Measurements from ENCODE around the gene HRAS. TPM values are rescaled to one million over a fixed set of nuclear protein-coding genes. Genes with fewer than 3 reads are reported as not detected.

Gene HRAS
- total RNA-seq, 1 experiment from 2014 or later = 104 TPM

DNA sequence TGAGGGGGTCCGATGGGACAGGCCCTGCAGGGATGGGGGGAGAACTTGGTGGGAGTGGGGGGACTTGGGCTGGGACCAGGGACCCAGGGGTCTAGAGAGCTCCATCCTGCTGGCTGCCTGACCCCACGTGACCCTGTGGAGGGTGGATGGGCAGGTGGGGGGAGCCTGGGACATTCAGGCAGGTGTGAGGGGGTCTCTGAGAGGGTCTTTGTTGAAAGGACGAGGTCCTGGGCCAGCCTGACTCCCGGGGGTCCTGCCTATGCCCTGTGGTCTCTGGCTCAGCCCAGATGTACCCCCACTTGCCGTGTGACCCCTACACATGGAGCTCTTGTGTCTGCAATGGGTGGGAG lies 9.4 kb upstream of the HRAS start:
- Histone ChIP-seq H3K9ac (ENCODE audit: low read length) (no peak overlapping the region), H4K20me1 (ENCODE audit: insufficient read depth) (no peaks in the 10 kb centered on the region), H2AFZ (ENCODE audit: low read depth, low read length, poor library complexity, severe bottlenecking) (no peak overlapping the region), H3K36me3 (ENCODE audit: control insufficient read depth in 1 of 2, insufficient read depth in 2 of 2, low read length in 2 of 2) (no peaks in the 10 kb centered on the region), H3K79me2 (ENCODE audit: insufficient read depth, low read length) (no peaks in the 10 kb centered on the region), H3K9me2 (ENCODE audit: insufficient read depth) (no peaks in the 10 kb centered on the region), H3K27ac (ENCODE audit: low read depth, low read length) (no peak overlapping the region), H3K4me1 (ENCODE audit: control insufficient read depth in 1 of 2, insufficient read depth in 2 of 2, low read length in 2 of 2) (peaks cover 0 to 10% of the 10 kb centered on the region in 2 experiments; a peak in 2 of 4 replicates), H3K4me2 (ENCODE audit: low read length) (no peak overlapping the region), H3K4me3 (replicated peaks in 1 of 2; ENCODE audit: low read depth in 1 of 2, low read length in 2 of 2) (no peak overlapping the region), H3K9me3 (ENCODE audit: control insufficient read depth in 1 of 2, insufficient read depth in 1 of 2, low read depth in 1 of 2, low read length in 2 of 2) (no peaks in the 10 kb centered on the region), H3K27me3 (ENCODE audit: insufficient read depth, low read length) (no peaks in the 10 kb centered on the region)
- BruUV-seq (replicated peaks) = no TSS peak
- intact Hi-C loops (cut with micrococcal nuclease) = no loop called here
- no peak for DNase-seq (ENCODE audit: low read depth, low spot score)
- TF ChIP-seq, protein P1, sequence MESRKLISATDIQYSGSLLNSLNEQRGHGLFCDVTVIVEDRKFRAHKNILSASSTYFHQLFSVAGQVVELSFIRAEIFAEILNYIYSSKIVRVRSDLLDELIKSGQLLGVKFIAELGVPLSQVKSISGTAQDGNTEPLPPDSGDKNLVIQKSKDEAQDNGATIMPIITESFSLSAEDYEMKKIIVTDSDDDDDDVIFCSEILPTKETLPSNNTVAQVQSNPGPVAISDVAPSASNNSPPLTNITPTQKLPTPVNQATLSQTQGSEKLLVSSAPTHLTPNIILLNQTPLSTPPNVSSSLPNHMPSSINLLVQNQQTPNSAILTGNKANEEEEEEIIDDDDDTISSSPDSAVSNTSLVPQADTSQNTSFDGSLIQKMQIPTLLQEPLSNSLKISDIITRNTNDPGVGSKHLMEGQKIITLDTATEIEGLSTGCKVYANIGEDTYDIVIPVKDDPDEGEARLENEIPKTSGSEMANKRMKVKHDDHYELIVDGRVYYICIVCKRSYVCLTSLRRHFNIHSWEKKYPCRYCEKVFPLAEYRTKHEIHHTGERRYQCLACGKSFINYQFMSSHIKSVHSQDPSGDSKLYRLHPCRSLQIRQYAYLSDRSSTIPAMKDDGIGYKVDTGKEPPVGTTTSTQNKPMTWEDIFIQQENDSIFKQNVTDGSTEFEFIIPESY (IDR thresholded peaks at IDR 0.05; ENCODE audit: extremely low read depth, insufficient replicate concordance, low read length) = no peak
- TF ChIP-seq SRF (IDR thresholded peaks at IDR 0.05; ENCODE audit: low read depth) = no peak
- TF ChIP-seq EGR1 (IDR thresholded peaks at IDR 0.05; ENCODE audit: low read depth) = no peak
- CTCF ChIA-PET = no interaction called here
- ATAC-seq = no peak
- RAD21 ChIA-PET (ENCODE audit: low non-redundant PET in 1 of 2, low total read pairs in 2 of 2, uncharacterized antibody in 2 of 2, unreplicated experiment in 2 of 2) = no interaction called here
- POLR2A ChIA-PET = no interaction called here

DNA sequence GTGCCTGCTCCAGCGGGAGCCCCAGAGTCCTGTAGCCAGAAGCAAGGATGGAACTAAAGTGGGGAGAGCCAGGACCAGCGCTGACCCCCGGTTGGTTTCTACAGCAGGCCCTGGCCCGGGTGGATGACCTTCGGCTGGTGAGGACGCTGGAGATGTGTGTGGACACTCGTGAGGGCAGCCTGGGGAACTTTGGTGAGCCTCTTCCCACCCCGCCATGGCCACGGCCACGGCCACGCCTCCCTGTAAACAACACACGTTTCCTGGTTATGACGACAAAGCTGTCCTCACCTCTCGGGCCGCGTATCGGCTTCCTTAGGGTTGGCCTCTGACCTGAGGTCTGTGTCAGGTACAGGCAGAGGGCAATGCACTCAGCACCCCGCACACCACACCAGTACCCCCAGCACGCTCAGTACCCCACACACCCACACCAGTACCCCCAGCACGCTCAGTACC lies 6.1 kb upstream of the HRAS start:
- CTCF ChIA-PET = no interaction called here
- Histone ChIP-seq H3K9me2 (ENCODE audit: insufficient read depth) (no peaks in the 10 kb centered on the region), H3K4me2 (ENCODE audit: low read length) (no peak overlapping the region), H3K9me3 (ENCODE audit: control insufficient read depth in 1 of 2, insufficient read depth in 1 of 2, low read depth in 1 of 2, low read length in 2 of 2) (no peaks in the 10 kb centered on the region), H3K4me3 (replicated peaks in 1 of 2; ENCODE audit: low read depth in 1 of 2, low read length in 2 of 2) (no peak overlapping the region), H4K20me1 (ENCODE audit: insufficient read depth) (no peaks in the 10 kb centered on the region), H3K27ac (ENCODE audit: low read depth, low read length) (no peak overlapping the region), H3K27me3 (ENCODE audit: insufficient read depth, low read length) (no peaks in the 10 kb centered on the region), H3K4me1 (ENCODE audit: control insufficient read depth in 1 of 2, insufficient read depth in 2 of 2, low read length in 2 of 2) (peaks cover 9 to 20% of the 10 kb centered on the region in 2 experiments; a peak in 3 of 4 replicates), H3K79me2 (ENCODE audit: insufficient read depth, low read length) (peaks cover 7% of the 10 kb centered on the region; the same call in 1 of the 2 replicates), H3K36me3 (ENCODE audit: control insufficient read depth in 1 of 2, insufficient read depth in 2 of 2, low read length in 2 of 2) (no peaks in the 10 kb centered on the region), H3K9ac (ENCODE audit: low read length) (no peak overlapping the region), H2AFZ (ENCODE audit: low read depth, low read length, poor library complexity, severe bottlenecking) (no peak overlapping the region)
- POLR2A ChIA-PET = no interaction called here
- RAD21 ChIA-PET (ENCODE audit: low non-redundant PET in 1 of 2, low total read pairs in 2 of 2, uncharacterized antibody in 2 of 2, unreplicated experiment in 2 of 2) = no interaction called here
- DNase-seq (ENCODE audit: low read depth, low spot score) (no peak), ATAC-seq (no peak)
- TF ChIP-seq, protein P1 (IDR thresholded peaks at IDR 0.05; ENCODE audit: extremely low read depth, insufficient replicate concordance, low read length) = no peak
- TF ChIP-seq EGR1 (IDR thresholded peaks at IDR 0.05; ENCODE audit: low read depth) (no peak), CTCF (IDR thresholded peaks at IDR 0.05 in 2 of 3, conservative IDR thresholded peaks at IDR 0.05 in 1 of 3; ENCODE audit: borderline replicate concordance in 1 of 3, insufficient read depth in 1 of 3, low read depth in 2 of 3, low read length in 2 of 3) (no peak), SRF (IDR thresholded peaks at IDR 0.05; ENCODE audit: low read depth) (no peak), JUND (IDR thresholded peaks at IDR 0.05) (no peak), CEBPB (IDR thresholded peaks at IDR 0.05; ENCODE audit: low read depth) (no peak), SIN3A (IDR thresholded peaks at IDR 0.05; ENCODE audit: low read depth) (no peak), MAX (IDR thresholded peaks at IDR 0.05) (no peak), ELF1 (IDR thresholded peaks at IDR 0.05; ENCODE audit: borderline replicate concordance, low read depth) (no peak), EZH2phosphoT487 (IDR thresholded peaks at IDR 0.05; ENCODE audit: borderline replicate concordance) (no peak), POLR2A (IDR thresholded peaks at IDR 0.05; ENCODE audit: borderline replicate concordance, extremely low read depth, insufficient read depth, insufficient read length) (no peak), ZFX (IDR thresholded peaks at IDR 0.05) (no peak), RAD21 (IDR thresholded peaks at IDR 0.05; ENCODE audit: low read depth) (no peak), SP1 (IDR thresholded peaks at IDR 0.05; ENCODE audit: low read depth) (no peak), ZNF274 (IDR thresholded peaks at IDR 0.05; ENCODE audit: low read depth, low read length) (no peak)
- TF ChIP-seq, protein P2, sequence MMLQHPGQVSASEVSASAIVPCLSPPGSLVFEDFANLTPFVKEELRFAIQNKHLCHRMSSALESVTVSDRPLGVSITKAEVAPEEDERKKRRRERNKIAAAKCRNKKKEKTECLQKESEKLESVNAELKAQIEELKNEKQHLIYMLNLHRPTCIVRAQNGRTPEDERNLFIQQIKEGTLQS (IDR thresholded peaks at IDR 0.05) = no peak
- intact Hi-C loops (cut with micrococcal nuclease) = no loop called here
- no TSS peak for BruUV-seq (replicated peaks)

All from HCT116 (cell line).